HuH-7 (cell line): ENCODE results near the gene LHFPL6.

Experiments used
- DNase-seq: peaks from one replicate; pipeline ENCODE4 v3.0.0; 2011; ENCODE audit warnings: low spot score

Gene LHFPL6

DNA sequence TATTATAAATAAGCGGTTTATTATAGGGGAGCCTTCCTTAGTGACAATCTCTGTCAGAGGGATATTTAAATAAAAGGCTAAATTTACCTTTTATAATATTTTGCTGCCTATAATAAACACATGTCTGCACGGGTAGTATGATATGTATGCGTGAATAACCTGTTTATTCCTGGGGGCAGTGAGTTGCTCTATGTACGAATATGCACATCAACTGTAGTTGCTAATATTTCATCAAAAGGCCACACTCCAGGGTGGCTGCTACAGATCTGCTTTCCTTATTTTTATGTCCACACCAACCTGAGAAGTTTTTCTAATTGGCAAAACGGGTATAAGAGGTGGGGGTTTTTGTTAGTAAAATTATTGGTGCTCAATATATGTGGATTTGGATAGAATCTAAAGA is 192.0 kb downstream of the LHFPL6 start:
- no peak for DNase-seq

DNA sequence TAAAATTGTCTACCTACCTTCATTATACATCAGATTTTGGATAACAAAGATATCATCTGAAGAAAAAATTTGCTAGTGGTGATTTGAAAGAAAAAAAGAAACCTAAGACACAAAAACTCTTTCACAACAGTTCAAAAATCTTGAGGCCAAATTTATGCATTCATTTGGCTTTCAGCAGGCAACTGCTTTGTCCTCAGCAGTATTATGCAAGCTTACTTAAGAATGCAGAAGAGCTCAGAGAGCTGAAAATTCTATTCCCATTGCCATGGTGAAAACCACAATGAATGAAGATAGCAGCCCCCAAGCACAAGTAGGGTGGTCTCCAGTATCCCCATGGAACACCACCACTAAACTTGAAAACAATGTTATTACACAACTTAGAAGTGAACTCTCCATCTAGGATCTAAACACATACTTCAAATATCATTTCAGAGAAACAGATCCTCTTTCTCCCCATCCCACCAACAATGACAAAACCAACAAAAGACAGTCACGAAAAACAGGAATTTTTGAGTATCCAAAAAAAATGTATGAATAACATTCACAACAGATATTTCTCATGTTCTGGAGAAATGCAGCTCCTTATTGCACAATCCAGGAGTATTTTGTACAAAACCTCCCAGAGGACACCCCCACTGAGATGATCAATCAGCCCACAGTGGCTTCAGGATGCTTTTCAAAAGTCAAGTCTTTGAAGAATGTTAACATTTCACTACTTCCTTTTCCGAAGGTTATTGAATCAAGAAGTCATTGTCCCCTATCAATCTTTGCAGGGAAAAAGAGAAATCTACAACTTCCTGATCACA is 192.7 kb downstream of the LHFPL6 start:
- no peak for DNase-seq

DNA sequence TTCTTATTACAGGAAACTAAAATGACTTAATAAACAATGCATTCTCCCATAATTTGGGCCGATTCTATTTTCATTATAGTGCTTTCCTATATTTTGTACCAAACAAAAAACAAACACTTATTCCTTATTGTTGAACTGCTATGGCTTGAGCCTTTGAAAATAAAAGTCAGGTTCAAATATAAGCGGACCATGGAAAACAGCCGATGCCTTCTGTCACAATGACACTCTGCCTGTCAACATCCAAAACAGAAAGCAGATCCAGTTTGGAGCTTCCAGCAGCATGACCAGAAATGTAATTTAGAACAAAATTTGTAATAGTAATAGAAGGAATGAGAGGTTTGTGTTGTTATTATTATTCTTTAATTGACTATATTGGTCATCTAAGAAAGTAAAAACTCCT is 194.5 kb downstream of the LHFPL6 start:
- no peak for DNase-seq

DNA sequence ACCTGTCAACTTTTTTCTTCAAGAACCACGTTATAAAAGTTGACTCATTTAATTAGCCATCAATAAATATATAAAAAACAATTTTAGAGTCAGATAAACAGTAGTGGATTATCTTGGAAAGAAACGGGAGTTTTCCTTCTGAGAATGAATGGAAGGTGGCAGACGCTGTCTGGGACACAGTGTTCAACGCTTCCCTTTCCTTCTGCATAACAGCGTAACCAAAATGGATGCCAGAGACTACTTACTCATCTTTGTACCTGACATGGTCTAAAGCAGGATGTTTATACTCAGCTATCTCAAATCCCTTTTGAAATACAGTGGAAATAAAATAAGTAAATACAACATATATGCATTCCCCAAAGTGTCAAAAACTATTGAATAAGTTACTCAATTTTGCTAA is 195.2 kb downstream of the LHFPL6 start:
- DNase-seq: no peak

DNA sequence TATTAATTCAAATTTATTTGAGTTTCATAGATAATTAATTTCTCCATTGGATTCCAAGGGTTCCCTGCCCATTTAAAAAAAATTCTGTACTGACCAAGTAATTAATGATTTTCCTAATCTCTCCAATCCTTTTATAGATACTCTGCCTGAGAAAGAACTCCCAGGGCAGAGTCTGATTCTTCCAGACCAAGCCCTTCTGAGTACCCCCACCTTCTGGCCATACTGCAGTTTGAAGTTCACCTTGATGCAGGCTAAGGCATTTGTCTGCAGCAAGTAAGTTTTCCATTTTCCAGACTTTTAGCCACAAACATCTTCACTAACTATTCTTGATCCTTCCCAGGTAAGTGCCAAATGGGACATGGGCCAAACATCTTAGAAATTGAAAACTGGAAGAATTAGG is 195.9 kb downstream of the LHFPL6 start:
- no peak for DNase-seq

DNA sequence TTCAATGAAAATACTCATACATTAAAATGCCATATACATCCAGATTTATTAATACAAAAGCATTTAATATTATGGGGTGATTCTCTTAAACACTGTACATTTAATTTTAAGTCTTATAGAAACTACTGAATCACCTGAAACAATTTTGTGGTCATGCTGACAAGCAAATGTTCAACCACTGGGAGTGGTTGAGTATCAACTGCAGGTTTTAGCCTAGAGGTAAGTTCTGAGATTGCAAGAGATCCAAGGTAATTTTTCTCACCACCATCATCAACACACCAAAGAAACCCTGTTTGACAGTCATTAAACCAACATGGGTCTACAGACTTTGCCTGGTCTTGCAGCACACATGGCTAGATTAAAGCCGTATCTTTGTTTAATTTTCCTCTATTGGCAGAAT is 196.3 kb downstream of the LHFPL6 start:
- peak; percentile 4 for DNase-seq

DNA sequence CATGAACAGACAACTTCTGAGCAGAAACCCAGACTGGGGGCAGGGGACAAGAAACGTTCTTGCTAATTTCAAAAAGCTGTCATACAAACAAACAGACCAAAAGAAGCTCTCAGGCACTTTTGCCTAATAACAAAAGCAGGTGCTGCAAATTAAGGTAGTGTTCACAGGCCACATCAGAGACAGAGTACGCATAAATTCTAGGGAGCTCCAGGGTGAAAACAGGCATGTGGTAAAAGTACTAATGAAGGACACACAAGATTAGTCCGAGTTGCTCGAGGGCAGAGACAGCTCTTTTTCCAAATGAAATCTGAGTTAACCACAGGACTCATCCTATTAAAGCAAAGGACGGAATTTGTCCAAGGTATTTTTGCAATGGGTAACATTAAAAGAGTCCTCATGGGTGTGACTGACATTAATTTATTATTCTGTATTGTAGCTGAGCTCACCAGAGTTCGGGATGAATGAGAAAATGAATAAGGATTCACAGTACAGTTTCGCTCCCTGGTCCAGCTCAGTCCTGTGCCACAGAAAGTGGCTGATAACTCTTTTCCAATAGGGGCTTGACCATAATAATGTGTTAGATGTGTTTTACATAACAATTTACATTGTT is 197.3 kb downstream of the LHFPL6 start:
- no peak for DNase-seq

DNA sequence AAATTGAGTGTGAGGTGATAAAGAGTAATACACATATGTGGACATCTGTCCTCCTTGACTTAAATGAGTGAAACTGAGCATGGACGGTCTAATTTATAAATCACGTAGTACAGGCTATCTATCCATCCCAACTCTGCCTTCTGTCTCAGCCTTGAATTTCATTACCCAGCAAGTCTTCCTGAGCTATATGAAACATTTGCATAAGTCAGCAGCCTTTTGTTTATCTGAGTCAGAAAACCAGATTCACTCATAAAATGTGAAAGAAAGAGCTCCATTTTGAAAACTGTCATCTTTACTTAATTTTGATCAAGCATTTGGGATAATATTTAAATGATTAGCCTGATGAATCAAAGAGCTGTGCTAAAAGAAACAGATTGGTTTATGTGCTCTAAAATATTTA is 197.9 kb downstream of the LHFPL6 start:
- DNase-seq: no peak

DNA sequence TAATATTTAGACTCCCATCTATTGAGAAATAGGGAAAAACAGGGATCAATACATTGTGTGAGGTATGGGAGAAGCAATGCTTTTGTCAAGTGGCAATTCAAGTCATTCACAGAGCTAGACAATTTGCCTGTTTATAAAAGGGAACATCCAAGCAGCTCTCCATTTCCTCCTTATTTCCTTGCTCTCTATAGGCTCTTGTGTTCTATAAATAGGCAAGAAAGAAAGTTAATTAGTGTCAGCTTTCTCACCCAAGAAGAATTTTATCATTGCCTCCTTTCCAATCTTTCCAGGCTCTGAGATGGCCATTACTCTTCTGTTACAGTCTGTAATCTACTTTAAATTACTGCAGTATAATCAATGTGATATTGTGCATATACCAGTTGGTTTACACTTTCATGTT is 199.9 kb downstream of the LHFPL6 start:
- no peak for DNase-seq

DNA sequence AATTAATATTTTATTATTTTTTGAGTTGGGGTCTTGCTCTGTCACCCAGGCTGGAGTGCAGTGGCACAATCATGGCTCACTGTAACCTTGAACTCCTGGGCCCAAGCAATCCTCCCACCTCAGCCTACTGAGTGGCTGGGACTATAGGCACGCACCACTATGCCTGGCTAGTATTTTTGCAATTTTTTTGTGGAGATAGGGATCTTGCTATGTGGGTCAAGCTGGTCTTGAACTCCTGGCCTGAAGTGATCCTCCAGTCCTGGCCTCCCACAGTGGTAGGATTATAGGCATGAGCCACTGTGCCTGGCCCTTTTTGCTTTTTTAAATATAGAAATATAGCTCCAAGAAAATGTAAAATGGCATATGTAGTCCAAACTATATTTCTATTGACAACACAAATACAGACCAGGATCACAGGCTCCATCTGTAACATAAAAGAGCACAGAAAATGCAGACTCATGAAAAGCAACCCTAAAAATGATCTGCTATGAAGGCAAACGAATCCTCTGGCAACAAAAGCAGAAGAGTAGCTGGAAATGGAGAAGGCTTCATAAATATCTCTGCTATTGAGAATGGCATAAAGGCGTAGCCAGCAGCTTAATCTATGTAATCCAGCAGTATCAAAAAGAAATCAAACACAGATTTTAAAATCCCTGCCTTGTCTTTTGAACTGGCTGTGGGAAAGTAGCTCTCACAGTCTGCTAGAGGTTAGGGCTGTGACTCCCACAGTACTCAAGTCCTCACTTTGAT is 200.6 kb downstream of the LHFPL6 start:
- DNase-seq: no peak

DNA sequence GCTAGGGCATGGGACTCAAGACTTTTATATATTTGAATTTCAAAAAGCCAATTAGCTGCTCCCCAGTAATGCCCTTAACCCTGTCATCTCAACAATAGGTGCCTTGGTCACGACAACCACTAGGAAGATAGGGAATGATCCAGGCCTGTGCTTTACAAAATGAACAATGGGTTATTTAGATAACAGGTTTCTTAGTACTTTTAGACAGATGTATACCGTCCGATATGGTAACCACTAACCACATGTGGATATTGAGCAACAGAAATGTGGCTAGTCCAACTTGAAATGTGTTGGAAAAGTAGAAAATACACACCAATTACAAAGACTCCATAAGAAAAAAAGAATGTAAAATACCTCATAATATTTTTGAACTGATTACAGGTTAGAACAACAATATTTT is 201.2 kb downstream of the LHFPL6 start:
- DNase-seq: no peak

DNA sequence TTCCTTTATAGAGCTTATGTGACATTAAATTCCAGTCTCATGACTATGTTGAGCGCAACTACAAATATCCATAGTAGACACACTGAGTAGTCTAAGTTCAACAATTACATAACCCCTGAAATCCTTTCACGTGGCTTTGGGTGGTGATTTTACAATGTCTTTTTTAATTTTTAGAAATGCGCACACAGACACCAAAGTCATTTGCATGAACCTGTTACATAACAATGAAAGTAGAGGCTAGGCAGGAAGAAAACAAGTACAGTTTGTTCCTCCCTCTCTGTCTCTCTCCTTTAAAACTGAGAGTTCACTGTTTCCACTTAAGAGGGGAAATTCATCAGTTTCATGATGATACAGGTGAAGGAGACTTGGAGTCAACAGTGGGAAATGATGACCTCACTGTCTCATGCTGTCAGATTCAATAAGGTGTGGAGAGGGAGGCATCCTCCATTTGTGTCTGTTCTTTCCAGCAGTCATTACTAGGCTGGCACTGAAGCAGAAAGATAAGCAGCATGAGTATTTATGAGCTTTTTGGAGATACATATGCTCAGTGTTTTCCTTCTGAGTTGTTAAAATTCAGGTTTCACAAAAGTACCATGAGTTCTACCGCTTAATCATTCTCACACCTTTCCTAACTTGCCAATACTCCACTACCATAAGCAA is 201.8 kb downstream of the LHFPL6 start:
- no peak for DNase-seq

DNA sequence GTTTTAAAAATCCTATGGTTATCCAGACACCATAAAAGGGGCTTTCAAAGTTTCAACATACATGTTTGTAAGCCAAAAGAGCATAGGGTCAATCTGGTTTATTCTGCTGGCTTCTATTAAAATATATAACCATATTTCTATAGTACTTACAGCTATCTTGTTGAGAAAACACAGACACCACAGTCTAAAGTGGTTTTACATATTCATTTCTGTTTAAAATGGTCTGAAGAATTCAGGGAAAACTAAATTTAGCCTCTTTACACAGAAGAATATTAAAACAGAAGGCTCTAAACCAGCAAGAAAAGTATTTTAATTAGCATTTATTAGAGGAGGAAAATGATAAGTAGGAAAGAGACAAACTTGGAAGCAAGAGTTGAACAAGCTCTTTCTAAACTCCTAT is 203.9 kb downstream of the LHFPL6 start:
- no peak for DNase-seq

DNA sequence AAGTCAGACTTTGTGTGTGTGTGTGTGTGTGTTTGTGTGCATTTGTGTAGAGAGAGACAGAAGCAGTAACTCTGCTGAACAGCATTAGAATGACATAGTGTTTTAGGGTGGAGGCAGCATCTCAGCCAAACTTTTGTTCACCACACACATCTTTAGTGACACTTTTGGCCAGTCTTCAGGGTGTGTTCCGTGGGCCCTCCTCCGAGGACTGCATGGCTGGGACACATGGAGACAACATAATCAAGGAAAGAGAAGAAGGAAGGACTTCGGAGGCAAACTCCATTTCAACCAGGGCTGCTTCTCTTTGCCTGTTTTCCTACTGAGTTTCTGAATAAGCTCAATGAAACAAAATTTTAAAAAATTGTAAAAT is 205.1 kb downstream of the LHFPL6 start:
- DNase-seq: no peak

DNA sequence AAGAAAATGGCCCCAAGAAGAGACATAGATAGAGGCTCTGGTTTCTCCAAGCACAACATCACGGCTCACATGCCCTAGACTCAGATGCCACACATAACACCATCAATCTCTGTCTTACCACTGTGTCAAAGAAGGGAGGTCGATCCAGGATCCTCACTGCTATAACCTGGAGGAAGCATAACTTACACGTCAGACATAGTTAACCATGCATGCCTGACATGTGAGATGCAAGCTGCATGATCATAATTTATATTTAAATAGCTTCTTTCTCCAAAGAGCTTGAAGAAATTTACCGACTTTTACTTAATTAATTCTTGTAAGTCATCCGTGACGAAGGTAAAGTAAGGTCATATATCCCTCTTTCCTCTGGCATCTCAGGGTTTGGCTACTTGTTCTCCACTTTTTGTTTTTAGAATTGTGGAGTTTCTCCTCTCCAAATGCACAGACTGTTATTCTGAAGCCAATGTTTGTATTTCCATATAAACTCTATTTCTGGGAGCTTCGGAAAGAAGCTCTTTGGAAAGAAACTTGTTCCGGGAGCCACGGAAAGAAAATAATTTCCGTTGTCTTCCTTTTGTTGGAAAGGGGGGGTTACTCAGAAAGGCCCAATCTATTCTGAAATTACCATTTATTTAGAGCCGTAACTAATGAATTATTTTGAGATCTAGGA is 205.6 kb downstream of the LHFPL6 start:
- DNase-seq: no peak

DNA sequence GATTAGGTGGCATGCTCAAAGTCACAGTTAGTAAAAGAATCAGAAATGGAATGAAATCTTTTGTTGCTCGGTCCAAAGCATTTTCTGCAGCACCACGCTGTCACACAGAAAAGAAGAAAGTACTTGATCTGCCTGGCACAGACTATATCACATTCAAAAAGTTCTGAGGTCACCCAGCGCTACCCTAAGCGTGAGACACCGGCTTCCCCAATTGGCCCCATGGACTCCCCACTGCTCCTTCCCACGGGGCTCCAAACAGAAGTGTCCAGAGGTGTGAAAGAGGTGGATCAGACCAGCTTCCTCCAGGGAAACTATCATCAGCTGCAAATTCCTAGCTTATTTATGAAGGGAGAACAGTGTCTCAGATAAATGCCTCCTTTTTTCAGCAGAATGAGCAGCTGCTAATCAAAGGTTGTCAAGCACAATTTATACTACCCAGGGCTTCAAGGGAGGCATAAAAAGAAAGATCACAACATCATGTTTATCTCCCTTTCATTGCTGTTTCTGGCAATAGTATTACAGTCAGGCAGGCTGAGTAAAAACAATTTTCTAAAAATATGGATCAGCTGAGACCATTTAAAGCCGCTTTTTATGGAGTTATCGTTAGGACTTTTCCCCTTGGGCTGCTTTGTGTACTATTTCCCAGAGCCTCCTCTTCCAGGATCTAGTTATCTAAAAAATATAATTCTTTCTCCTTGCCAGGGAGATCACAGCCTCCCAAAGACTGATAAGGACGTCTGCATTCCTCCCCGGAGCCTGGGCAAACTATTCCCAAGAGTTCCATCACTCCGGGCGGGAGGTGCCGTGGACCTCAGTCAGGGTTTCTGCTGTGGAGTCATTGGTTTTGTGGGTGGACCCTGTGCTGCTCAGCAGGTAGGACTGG is 208.0 kb downstream of the LHFPL6 start:
- no peak for DNase-seq

DNA sequence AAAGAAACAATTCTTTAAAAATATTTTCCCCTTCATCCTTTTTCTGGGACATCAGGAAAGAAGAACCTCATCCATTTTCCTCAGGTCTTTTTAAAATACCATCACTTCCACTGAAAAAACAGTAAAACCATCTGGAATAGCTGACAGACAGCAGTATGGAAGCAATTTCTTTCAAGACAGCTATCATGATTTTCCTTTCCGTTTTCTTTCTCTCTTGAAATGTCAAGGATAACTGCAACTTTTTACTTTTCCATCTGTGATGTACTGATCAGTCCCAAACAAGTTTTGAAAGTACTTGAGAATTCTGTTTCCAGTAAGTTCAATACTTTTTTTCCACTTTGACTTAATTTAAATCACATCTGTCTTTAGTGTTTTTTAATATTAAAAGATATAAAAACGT is 211.2 kb downstream of the LHFPL6 start:
- no peak for DNase-seq

DNA sequence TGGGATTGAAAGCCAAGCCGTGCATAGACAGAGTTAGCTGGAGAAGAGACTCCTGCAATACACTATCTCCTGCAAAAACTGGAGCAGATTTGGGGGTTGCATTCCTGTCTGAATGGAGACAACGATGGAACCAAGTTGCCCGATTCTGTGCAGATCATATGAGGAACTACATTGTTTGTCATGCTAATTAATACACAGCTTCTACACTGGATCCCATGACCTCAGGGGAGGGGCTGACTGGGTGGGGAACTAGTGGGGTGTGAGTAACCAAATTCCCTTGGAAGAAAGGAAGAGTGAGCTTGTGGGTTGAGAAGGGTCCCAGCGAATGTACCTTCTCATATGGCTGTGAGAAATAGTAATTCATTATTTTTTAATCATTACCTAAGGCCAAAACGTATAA is 214.0 kb downstream of the LHFPL6 start:
- DNase-seq: no peak

DNA sequence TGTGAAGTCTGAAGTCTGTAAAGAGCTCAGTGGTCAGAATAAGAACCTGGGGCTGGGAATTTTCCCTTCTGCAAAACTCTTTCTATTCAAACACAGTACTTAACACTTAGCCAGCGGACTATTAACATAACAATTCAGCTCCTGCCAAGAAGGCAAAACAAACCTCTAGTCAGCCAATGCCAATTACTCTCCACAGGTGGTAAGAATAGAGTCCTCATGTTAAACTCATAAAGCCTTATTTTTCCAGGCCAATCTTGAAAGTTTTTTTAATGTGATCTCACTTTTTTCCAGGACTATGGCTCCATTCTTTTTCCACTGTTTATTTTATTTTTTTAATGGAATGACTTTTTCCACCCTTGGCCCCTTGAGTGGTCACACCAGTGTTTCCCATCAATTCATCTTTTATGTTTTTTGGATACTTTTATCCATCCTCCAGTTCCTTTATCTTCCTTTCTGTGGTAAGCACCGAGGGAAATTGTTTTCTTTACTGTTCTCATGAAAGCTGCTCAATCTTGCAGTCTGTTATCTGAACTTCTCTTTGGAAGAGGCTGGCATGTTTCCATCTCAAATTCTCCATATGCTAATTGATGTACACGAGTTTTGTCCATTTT is 217.3 kb downstream of the LHFPL6 start:
- no peak for DNase-seq

DNA sequence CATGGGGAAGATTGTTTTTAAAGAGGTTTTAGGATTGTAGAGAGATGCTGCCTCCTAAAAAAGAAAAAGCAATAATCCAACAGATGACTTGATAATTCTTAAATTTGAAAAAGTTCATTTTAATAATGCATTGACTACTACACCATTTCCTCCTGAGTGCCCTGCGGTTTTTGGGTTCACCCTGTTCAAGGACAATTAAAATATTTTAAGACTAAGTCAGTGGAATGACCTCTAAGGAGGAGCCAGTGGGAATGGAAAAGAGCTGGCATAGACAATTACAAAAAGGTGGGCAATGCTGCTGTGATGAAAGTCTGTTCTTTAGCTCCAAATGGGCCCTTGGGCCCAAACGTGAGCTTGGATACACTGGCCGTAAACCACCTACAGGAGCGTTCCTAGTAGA is 217.8 kb downstream of the LHFPL6 start:
- no peak for DNase-seq

DNA sequence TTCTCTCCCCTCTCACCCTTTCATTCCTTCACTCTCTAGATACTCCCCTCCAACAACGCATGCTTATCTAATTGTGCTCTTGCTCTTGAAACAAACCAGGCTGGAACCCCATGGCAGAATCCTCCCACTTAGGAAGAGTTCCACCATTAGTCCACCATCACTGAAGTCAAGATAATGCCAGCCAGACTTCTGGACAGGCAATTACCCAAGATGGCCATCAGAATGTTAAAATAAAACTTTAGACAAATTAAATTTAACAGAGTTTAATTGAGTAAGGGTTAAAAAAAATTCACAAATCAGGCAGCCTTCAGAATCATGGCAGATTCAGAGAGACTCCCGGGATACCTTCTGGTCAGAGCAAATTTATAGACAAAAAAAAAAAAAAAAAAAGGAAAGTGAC is 221.5 kb downstream of the LHFPL6 start:
- no peak for DNase-seq
